Measurements from ENCODE around the gene PPM1H. TPM values are rescaled to one million over a fixed set of nuclear protein-coding genes. Genes with fewer than 3 reads are reported as not detected.

The PPM1H gene
- total RNA-seq, 4 donors from 2014 or later: 1.7 to 7.4 (median 3.4) TPM

- TF ChIP-seq POLR2A (IDR thresholded peaks at IDR 0.05) (no peak), CTCF (IDR thresholded peaks at IDR 0.05) (no peak)
- H3K9me3 ChIP-seq: no peaks in the 10 kb centered on the region
- H3K36me3 ChIP-seq: no peaks in the 10 kb centered on the region
- H3K4me3 ChIP-seq: no peak overlapping the region
- H3K4me1 ChIP-seq: no peaks in the 10 kb centered on the region
- no peaks in the 10 kb centered on the region for H3K27me3 ChIP-seq
- DNase-seq: no peak
- H3K27ac ChIP-seq: no peak overlapping the region
Measured at GRCh38 chr12:62642486-62642885, 292.5 kb downstream of the PPM1H start.

- Histone ChIP-seq H3K9me3 (no peaks in the 10 kb centered on the region), H3K27ac (no peak overlapping the region), H3K27me3 (no peaks in the 10 kb centered on the region), H3K36me3 (no peaks in the 10 kb centered on the region), H3K4me3 (no peak overlapping the region), H3K4me1 (no peaks in the 10 kb centered on the region)
- TF ChIP-seq POLR2A (IDR thresholded peaks at IDR 0.05): no peak
- DNase-seq: no peak
Measured at GRCh38 chr12:62640910-62641448, 294.0 kb downstream of the PPM1H start.

- peaks cover 0 to 4% (median under 1%) of the 10 kb centered on the region in 4 donors for H3K4me1 ChIP-seq
- no peaks in the 10 kb centered on the region for H3K36me3 ChIP-seq
Measured at GRCh38 chr12:62637679-62638078, 297.3 kb downstream of the PPM1H start.

GRCh38 chr12:62635649-62636048 lies 299.3 kb downstream of the PPM1H start:
- Histone ChIP-seq H3K4me3 (no peak overlapping the region), H3K9me3 (no peaks in the 10 kb centered on the region), H3K27me3 (no peaks in the 10 kb centered on the region), H3K36me3 (no peaks in the 10 kb centered on the region), H3K4me1 (peaks cover 0 to 8% (median 3%) of the 10 kb centered on the region in 4 donors), H3K27ac (no peak overlapping the region)
- no peak for TF ChIP-seq CTCF (IDR thresholded peaks at IDR 0.05)
- no peak for TF ChIP-seq POLR2A (IDR thresholded peaks at IDR 0.05)
- DNase-seq: no peak

More at GRCh38 chr12:62637679-62638078, 297.3 kb downstream of the PPM1H start:
- no peak for TF ChIP-seq CTCF (IDR thresholded peaks at IDR 0.05)
- Histone ChIP-seq H3K27me3 (no peaks in the 10 kb centered on the region), H3K4me3 (no peak overlapping the region), H3K9me3 (no peaks in the 10 kb centered on the region), H3K27ac (no peak overlapping the region)
- DNase-seq: no peak

- Histone ChIP-seq H3K36me3 (no peaks in the 10 kb centered on the region), H3K27ac (peak overlapping the region in 2 of 4 donors; percentile 34 to 38), H3K27me3 (no peaks in the 10 kb centered on the region), H3K4me3 (peak overlapping the region; percentile 36 to 55 (median 48)), H3K4me1 (peaks cover 0 to 8% (median 3%) of the 10 kb centered on the region in 4 donors), H3K9me3 (no peaks in the 10 kb centered on the region)
- TF ChIP-seq POLR2A (IDR thresholded peaks at IDR 0.05) (no peak), CTCF (IDR thresholded peaks at IDR 0.05) (no peak)
- DNase-seq: peak in 1 of 3 donors; percentile 54
Measured at GRCh38 chr12:62632411-62632918, 302.5 kb downstream of the PPM1H start.

GRCh38 chr12:62631471-62632410 lies 303.2 kb downstream of the PPM1H start:
- peaks cover 0 to 8% (median 3%) of the 10 kb centered on the region in 4 donors for H3K4me1 ChIP-seq
- H3K4me3 ChIP-seq: peak overlapping the region; percentile 36 to 55 (median 48)

More at GRCh38 chr12:62631471-62632410, 303.2 kb downstream of the PPM1H start:
- peak overlapping the region; percentile 14 to 58 (median 39) for H3K27ac ChIP-seq
- TF ChIP-seq POLR2A (IDR thresholded peaks at IDR 0.05) (no peak), CTCF (IDR thresholded peaks at IDR 0.05) (peak in 3 of 6 experiments; percentile 22 to 30 (median 22))
- H3K36me3 ChIP-seq: no peaks in the 10 kb centered on the region
- DNase-seq: peak; percentile 30 to 75 (median 72)
- H3K27me3 ChIP-seq: no peaks in the 10 kb centered on the region
- no peaks in the 10 kb centered on the region for H3K9me3 ChIP-seq
